ENCODE data around the gene CACNG6. TPM values are rescaled to one million over a fixed set of nuclear protein-coding genes. Genes with fewer than 3 reads are reported as not detected.
"Not testable (repeated sequence)": the region's sequence is repeated elsewhere in the genome, so short reads cannot be mapped to it uniquely, and the experiment has no call there.

Gene CACNG6
- total RNA-seq, 1 donor from 2014 or later, result not detected

- Histone ChIP-seq H3K27ac (no peak overlapping the region), H3K4me1 (no peaks in the 10 kb centered on the region), H3K4me3 (no peak overlapping the region), H3K36me3 (no peaks in the 10 kb centered on the region), H3K27me3 (no peaks in the 10 kb centered on the region), H3K9me3 (no peaks in the 10 kb centered on the region)
- DNase-seq (ENCODE audit: low spot score in 2 of 2), result no peak
- TF ChIP-seq CTCF (IDR thresholded peaks at IDR 0.05), result no peak
- intact Hi-C loops (cut with DNase I), result loop anchor here (5.0 to 10.0 kb wide), 2 partner anchors 237 to 834 kb away; partner anchors contain the start of gene ZNF665
Observed at GRCh38 chr19:54029301-54029700, 37.9 kb downstream of the CACNG6 start.

GRCh38 chr19:54029930-54030490 is 38.6 kb downstream of the CACNG6 start:
- no peak overlapping the region for H3K4me3 ChIP-seq
- peak in 2 of 3 experiments; percentile 19 to 44 for TF ChIP-seq CTCF (IDR thresholded peaks at IDR 0.05)
- H3K9me3 ChIP-seq, result no peaks in the 10 kb centered on the region
- no peaks in the 10 kb centered on the region for H3K27me3 ChIP-seq
- no peaks in the 10 kb centered on the region for H3K36me3 ChIP-seq
- intact Hi-C loops (cut with DNase I), result loop anchor here (5.0 to 10.0 kb wide), 2 partner anchors 238 to 835 kb away; partner anchors contain the start of gene ZNF665
- no peaks in the 10 kb centered on the region for H3K4me1 ChIP-seq
- peak in 1 of 2 donors; percentile 70 for DNase-seq (ENCODE audit: low spot score in 2 of 2)
- H3K27ac ChIP-seq, result no peak overlapping the region

GRCh38 chr19:54030895-54031586 is 39.6 kb downstream of the CACNG6 start:
- H3K9me3 ChIP-seq, result no peaks in the 10 kb centered on the region
- no peak overlapping the region for H3K4me3 ChIP-seq
- no peak for DNase-seq (ENCODE audit: low spot score in 2 of 2)
- no peaks in the 10 kb centered on the region for H3K27me3 ChIP-seq
- H3K27ac ChIP-seq, result no peak overlapping the region
- TF ChIP-seq CTCF (IDR thresholded peaks at IDR 0.05), result no peak
- intact Hi-C loops (cut with DNase I), result no loop called here
- no peaks in the 10 kb centered on the region for H3K4me1 ChIP-seq
- no peaks in the 10 kb centered on the region for H3K36me3 ChIP-seq

GRCh38 chr19:54035215-54036178 is 44.1 kb downstream of the CACNG6 start:
- Histone ChIP-seq H3K9me3 (no peaks in the 10 kb centered on the region), H3K4me3 (no peak overlapping the region), H3K4me1 (no peaks in the 10 kb centered on the region), H3K27me3 (no peaks in the 10 kb centered on the region), H3K36me3 (no peaks in the 10 kb centered on the region), H3K27ac (no peak overlapping the region)
- TF ChIP-seq CTCF (IDR thresholded peaks at IDR 0.05), result no peak
- intact Hi-C loops (cut with DNase I), result no loop called here
- DNase-seq (ENCODE audit: low spot score in 2 of 2), result no peak

GRCh38 chr19:54036542-54036941 is 45.1 kb downstream of the CACNG6 start:
- H3K36me3 ChIP-seq; H3K27me3 ChIP-seq; H3K4me3 ChIP-seq; DNase-seq (ENCODE audit: low spot score in 2 of 2); intact Hi-C loops (cut with DNase I); H3K9me3 ChIP-seq; H3K27ac ChIP-seq; H3K4me1 ChIP-seq: not testable (repeated sequence)

Data from ascending aorta (tissue), 2 donors.